Sigmoid colon (tissue), 7 donors: ENCODE results near the gene WDFY4. TPM values are rescaled to one million over a fixed set of nuclear protein-coding genes. Genes with fewer than 3 reads are reported as not detected.

Source experiments
- DNase-seq: peaks from one replicate; pipeline ENCODE4 v3.0.0-alpha.2; 2019
- H3K27ac ChIP-seq, 4 donors: fragments of 200-600 bp; sonication (generic); one replicate each; pipeline ENCODE4 v1.5.1; 2016 to 2019; ENCODE audit warnings: mild to moderate bottlenecking in 1 of 4
- H3K27me3 ChIP-seq, 3 donors: fragments of 200-600 bp; sonication (generic); one replicate each; pipeline ENCODE4 v1.5.1; 2019; ENCODE audit warnings: mild to moderate bottlenecking in 1 of 3
- H3K36me3 ChIP-seq, 4 donors: fragments of 200-600 bp; sonication (generic); one replicate each; pipeline ENCODE4 v1.5.1; 2016 to 2019
- H3K4me1 ChIP-seq, 4 donors: fragments of 200-600 bp; sonication (generic); one replicate each; pipeline ENCODE4 v1.5.1; 2017 to 2019
- H3K4me3 ChIP-seq, 4 donors: fragments of 200-600 bp; sonication (generic); one replicate each; pipeline ENCODE4 v1.5.1; 2017 to 2019; ENCODE audit warnings: mild to moderate bottlenecking in 2 of 4, moderate library complexity in 1 of 4
- H3K9me3 ChIP-seq, 4 donors: fragments of 200-600 bp in 3 of 4; sonication (generic) in 3 of 4; one replicate each; pipeline versions ENCODE4 v1.5.1 to v1.6.1; 2013 to 2019
- CTCF ChIP-seq, 4 experiments: fragments of 450-650 bp in 3 of 4; fragments of 200-600 bp in 1 of 4; IDR thresholded peaks; one replicate each; pipeline ENCODE4 v1.5.1; 2016 to 2019; ENCODE audit warnings: antibody characterized with exemption in 4 of 4, mild to moderate bottlenecking in 3 of 4, moderate library complexity in 2 of 4
- EP300 ChIP-seq, 4 donors: sonication (generic); formaldehyde crosslinking; IDR thresholded peaks; one replicate each; pipeline ENCODE4 v1.6.1; 2017; ENCODE audit warnings: antibody characterized with exemption in 4 of 4
- POLR2A ChIP-seq, 2 donors: fragments of 450-650 bp; IDR thresholded peaks; one replicate each; pipeline ENCODE4 v1.6.1; 2016; ENCODE audit warnings: antibody characterized with exemption in 2 of 2, mild to moderate bottlenecking in 2 of 2, moderate library complexity in 2 of 2
- POLR2AphosphoS5 ChIP-seq, 4 donors: sonication (generic); formaldehyde crosslinking; IDR thresholded peaks; one replicate each; pipeline ENCODE4 v1.6.1; 2017; ENCODE audit warnings: antibody characterized with exemption in 4 of 4
- WGBS, 2 donors: extraction: QIAGEN DNeasy Blood & Tissue Kit; methylation state at CpG; one replicate each; pipeline ENCODE4 v1.1.7; 2013; 5-methylcytosine and 5-hydroxymethylcytosine counted together
- intact Hi-C: fragments of 100-400 bp; cut with DNase I; formaldehyde crosslinking; loops from one replicate; pipeline ENCODE4 v1.15.1; 2023
- polyA plus RNA-seq, 3 donors: library from polyadenylated mRNA; stranded (reverse); fragments of 200-250 nt; gene quantifications; one replicate each; pipeline ENCODE4 v1.2.3, GENCODE V29; 2013
- total RNA-seq, 4 donors: library from RNA; depleted of rRNA; stranded (reverse); fragments of >200 nt; gene quantifications; one replicate each; pipeline ENCODE4 v1.1.0, GENCODE V29; 2016
- donor health status: healthy with polysubstance abuse.
- donor health status: Bipolar disorder and iron deficiency.
- donor health status: healthy.

WDFY4 gene
- total and polyA plus RNA-seq, 7 donors, result 0.60 to 18.6 (median 2.5) TPM

- Histone ChIP-seq H3K27me3 (no peaks in the 10 kb centered on the region), H3K9me3 (no peaks in the 10 kb centered on the region), H3K27ac (no peak overlapping the region), H3K4me3 (no peak overlapping the region), H3K4me1 (no peaks in the 10 kb centered on the region), H3K36me3 (no peaks in the 10 kb centered on the region)
- no peak for DNase-seq
- WGBS, 2 donors, result 92% methylated on average over 9 of the region's 9 CpGs
- intact Hi-C loops, result no loop called here
- TF ChIP-seq POLR2AphosphoS5 (IDR thresholded peaks at IDR 0.05) (no peak), EP300 (IDR thresholded peaks at IDR 0.05) (no peak), POLR2A (IDR thresholded peaks at IDR 0.05) (no peak), CTCF (IDR thresholded peaks at IDR 0.05) (no peak)
These were observed 135.6 kb downstream of the WDFY4 start for GRCh38 chr10:48820231-48820630.

- Histone ChIP-seq H3K27ac (no peak overlapping the region), H3K4me3 (no peak overlapping the region), H3K9me3 (no peaks in the 10 kb centered on the region), H3K4me1 (no peaks in the 10 kb centered on the region), H3K27me3 (no peaks in the 10 kb centered on the region), H3K36me3 (no peaks in the 10 kb centered on the region)
- no peak for TF ChIP-seq POLR2A (IDR thresholded peaks at IDR 0.05)
- no peak for TF ChIP-seq POLR2AphosphoS5 (IDR thresholded peaks at IDR 0.05)
- TF ChIP-seq EP300 (IDR thresholded peaks at IDR 0.05), result no peak
- TF ChIP-seq CTCF (IDR thresholded peaks at IDR 0.05), result no peak
- 73 to 81% methylated on average over 10 of the region's 10 CpGs for WGBS, 2 donors
- intact Hi-C loops, result no loop called here
- no peak for DNase-seq
These were observed 136.0 kb downstream of the WDFY4 start for GRCh38 chr10:48820699-48821098.

GRCh38 chr10:48821111-48821510, 136.4 kb downstream of the WDFY4 start:
- Histone ChIP-seq H3K4me1 (no peaks in the 10 kb centered on the region), H3K27me3 (no peaks in the 10 kb centered on the region), H3K36me3 (no peaks in the 10 kb centered on the region), H3K27ac (no peak overlapping the region), H3K4me3 (no peak overlapping the region), H3K9me3 (no peaks in the 10 kb centered on the region)
- DNase-seq, result no peak
- intact Hi-C loops, result no loop called here
- TF ChIP-seq CTCF (IDR thresholded peaks at IDR 0.05) (no peak), POLR2AphosphoS5 (IDR thresholded peaks at IDR 0.05) (no peak), POLR2A (IDR thresholded peaks at IDR 0.05) (no peak), EP300 (IDR thresholded peaks at IDR 0.05) (no peak)
- 67 to 86% methylated on average over 4 of the region's 4 CpGs for whole genome bisulfite sequencing, 2 donors

- 91% methylated on average over 3 of the region's 3 CpGs for WGBS, 2 donors
- TF ChIP-seq EP300 (IDR thresholded peaks at IDR 0.05), result no peak
- TF ChIP-seq POLR2A (IDR thresholded peaks at IDR 0.05), result no peak
- no peak for TF ChIP-seq POLR2AphosphoS5 (IDR thresholded peaks at IDR 0.05)
- no peak for TF ChIP-seq CTCF (IDR thresholded peaks at IDR 0.05)
These were observed 137.0 kb downstream of the WDFY4 start for GRCh38 chr10:48821692-48822091.

GRCh38 chr10:48833674-48834073, 149.0 kb downstream of the WDFY4 start:
- Histone ChIP-seq H3K9me3 (peaks cover 0 to 3% (median 1%) of the 10 kb centered on the region in 4 donors), H3K4me3 (no peak overlapping the region), H3K27ac (no peak overlapping the region), H3K27me3 (no peaks in the 10 kb centered on the region), H3K4me1 (no peaks in the 10 kb centered on the region), H3K36me3 (no peaks in the 10 kb centered on the region)
- no peak for DNase-seq
- TF ChIP-seq POLR2A (IDR thresholded peaks at IDR 0.05) (no peak), EP300 (IDR thresholded peaks at IDR 0.05) (no peak), CTCF (IDR thresholded peaks at IDR 0.05) (no peak), POLR2AphosphoS5 (IDR thresholded peaks at IDR 0.05) (no peak)
- WGBS, 2 donors, result 52 to 79% methylated on average over 2 of the region's 2 CpGs
- intact Hi-C loops, result no loop called here

More at GRCh38 chr10:48821692-48822091, 137.0 kb downstream of the WDFY4 start:
- Histone ChIP-seq H3K9me3 (no peaks in the 10 kb centered on the region), H3K4me1 (no peaks in the 10 kb centered on the region), H3K4me3 (no peak overlapping the region), H3K36me3 (no peaks in the 10 kb centered on the region), H3K27me3 (no peaks in the 10 kb centered on the region), H3K27ac (no peak overlapping the region)
- DNase-seq, result no peak
- intact Hi-C loops, result no loop called here
